NCI-H1436 (cell line): ENCODE results near the gene NCAPG2.

Source experiments
- DNase-seq: peaks from one replicate; lab custom pipeline; 2025; lab: John Stamatoyannopoulos, UW

NCAPG2 gene

GRCh38 chr7:158733220-158733519 lies 28.6 kb upstream of the NCAPG2 start:
- DNase-seq: no peak

- no peak for DNase-seq
Observed at GRCh38 chr7:158732494-158733219, 28.1 kb upstream of the NCAPG2 start.

GRCh38 chr7:158731761-158732160 lies 27.2 kb upstream of the NCAPG2 start:
- DNase-seq: peak; percentile 56

- DNase-seq: no peak
Observed at GRCh38 chr7:158730383-158731346, 26.1 kb upstream of the NCAPG2 start.

GRCh38 chr7:158729646-158730382 lies 25.2 kb upstream of the NCAPG2 start:
- no peak for DNase-seq

- DNase-seq: peak; percentile 55
Observed at GRCh38 chr7:158728911-158729645, 24.5 kb upstream of the NCAPG2 start.

- DNase-seq: no peak
Observed at GRCh38 chr7:158727690-158728089, 23.1 kb upstream of the NCAPG2 start.

- DNase-seq: no peak
Observed at GRCh38 chr7:158726277-158726807, 21.7 kb upstream of the NCAPG2 start.

GRCh38 chr7:158725506-158725800 lies 20.8 kb upstream of the NCAPG2 start:
- DNase-seq: no peak

- DNase-seq: no peak
Observed at GRCh38 chr7:158724658-158725505, 20.3 kb upstream of the NCAPG2 start.

- DNase-seq: no peak
Observed at GRCh38 chr7:158723714-158724385, 19.2 kb upstream of the NCAPG2 start.

- no peak for DNase-seq
Observed at GRCh38 chr7:158723266-158723665, 18.7 kb upstream of the NCAPG2 start.

GRCh38 chr7:158722574-158723237 lies 18.1 kb upstream of the NCAPG2 start:
- DNase-seq: no peak

GRCh38 chr7:158720112-158720511 lies 15.5 kb upstream of the NCAPG2 start:
- no peak for DNase-seq

- DNase-seq: no peak
Observed at GRCh38 chr7:158716802-158717201, 12.2 kb upstream of the NCAPG2 start.

GRCh38 chr7:158710651-158711102 lies 6.1 kb upstream of the NCAPG2 start:
- no peak for DNase-seq

GRCh38 chr7:158707610-158708009 lies 3.0 kb upstream of the NCAPG2 start:
- no peak for DNase-seq

- no peak for DNase-seq
Observed at GRCh38 chr7:158706710-158707590, 2.3 kb upstream of the NCAPG2 start.

- DNase-seq: no peak
Observed at GRCh38 chr7:158706273-158706704, 1.7 kb upstream of the NCAPG2 start.
